Panc1 (cell line): Measurements from ENCODE around the gene GOLGA6L24. TPM values are rescaled to one million over a fixed set of nuclear protein-coding genes. Genes with fewer than 3 reads are reported as not detected.

Source experiments
- total RNA-seq: library from RNA; stranded (reverse); gene quantifications from one replicate; pipeline ENCODE4 v1.2.1, GENCODE V29; 2021; ENCODE audit not compliant: unreplicated experiment

Gene GOLGA6L24
- total RNA-seq, 1 experiment from 2014 or later, result not detected

Other genes starting within 250 kb of the GOLGA6L24 start
- gene HERC2, start 35.9 kb downstream of the GOLGA6L24 start, total RNA-seq, result 69.7 TPM
- gene GOLGA8F, start 20.6 kb upstream of the GOLGA6L24 start, total RNA-seq, result not detected
- not detected for gene GOLGA8G, start 174.9 kb upstream of the GOLGA6L24 start, total RNA-seq
- gene GOLGA6L25, start 195.5 kb upstream of the GOLGA6L24 start, total RNA-seq, result not detected